IMR-90 (cell line): ENCODE measurements around the gene USPL1.

Experiments used
- MAZ ChIP-seq: IDR thresholded peaks from 2 replicates; pipeline ENCODE4 v1.6.1; 2012; ENCODE audit warnings: low read depth, mild to moderate bottlenecking, low read length, improper control_type of control experiment, moderate library complexity, borderline replicate concordance
- POLR2A ChIP-seq: IDR thresholded peaks from 2 replicates; pipeline ENCODE4 v1.6.1; 2012; ENCODE audit warnings: mild to moderate bottlenecking, low read depth, low read length
- RCOR1 ChIP-seq: IDR thresholded peaks from 2 replicates; pipeline ENCODE4 v1.6.1; 2012; ENCODE audit warnings: mild to moderate bottlenecking, low read length, improper control_type of control experiment; ENCODE audit not compliant: insufficient replicate concordance
- SMC3 ChIP-seq: fragments of 150-350 bp; IDR thresholded peaks from 2 replicates; pipeline ENCODE4 v1.6.1; 2016; ENCODE audit warnings: low read depth, mild to moderate bottlenecking, antibody characterized with exemption, low read length, moderate library complexity
- TF ChIP-seq, protein P1 (sequence below): conservative IDR thresholded peaks from 2 replicates; pipeline ENCODE4 v1.5.1; 2012; ENCODE audit warnings: mild to moderate bottlenecking, low read depth, low read length, improper control_type of control experiment
- TF ChIP-seq, protein P2 (sequence below): fragments of 150-350 bp; IDR thresholded peaks from 2 replicates; pipeline ENCODE4 v1.6.1; 2017; ENCODE audit warnings: mild to moderate bottlenecking, antibody characterized with exemption, low read length, low read depth

DNA sequence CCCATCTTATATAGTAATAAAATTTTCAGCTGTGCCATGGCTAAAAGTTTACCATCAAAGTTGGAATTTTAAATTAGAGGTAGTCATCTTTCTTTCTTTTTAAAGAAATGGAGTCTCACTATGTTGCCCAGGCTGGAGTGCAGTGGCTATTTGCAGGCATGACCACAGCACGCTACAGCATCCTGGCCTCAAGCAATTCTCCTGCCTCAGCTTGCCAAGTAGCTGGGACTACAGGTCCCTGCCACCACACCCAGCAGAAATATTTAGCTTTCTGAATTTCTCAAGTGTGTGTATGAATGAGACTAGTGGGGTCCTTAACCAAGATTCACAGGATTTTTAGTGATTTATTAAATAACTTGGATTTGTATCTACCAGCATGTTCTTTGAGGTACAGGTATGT is 30.5 kb upstream of the USPL1 start:
- TF ChIP-seq POLR2A, result no peak
- TF ChIP-seq SMC3, result no peak
- no peak for TF ChIP-seq RCOR1
- TF ChIP-seq, protein P1, sequence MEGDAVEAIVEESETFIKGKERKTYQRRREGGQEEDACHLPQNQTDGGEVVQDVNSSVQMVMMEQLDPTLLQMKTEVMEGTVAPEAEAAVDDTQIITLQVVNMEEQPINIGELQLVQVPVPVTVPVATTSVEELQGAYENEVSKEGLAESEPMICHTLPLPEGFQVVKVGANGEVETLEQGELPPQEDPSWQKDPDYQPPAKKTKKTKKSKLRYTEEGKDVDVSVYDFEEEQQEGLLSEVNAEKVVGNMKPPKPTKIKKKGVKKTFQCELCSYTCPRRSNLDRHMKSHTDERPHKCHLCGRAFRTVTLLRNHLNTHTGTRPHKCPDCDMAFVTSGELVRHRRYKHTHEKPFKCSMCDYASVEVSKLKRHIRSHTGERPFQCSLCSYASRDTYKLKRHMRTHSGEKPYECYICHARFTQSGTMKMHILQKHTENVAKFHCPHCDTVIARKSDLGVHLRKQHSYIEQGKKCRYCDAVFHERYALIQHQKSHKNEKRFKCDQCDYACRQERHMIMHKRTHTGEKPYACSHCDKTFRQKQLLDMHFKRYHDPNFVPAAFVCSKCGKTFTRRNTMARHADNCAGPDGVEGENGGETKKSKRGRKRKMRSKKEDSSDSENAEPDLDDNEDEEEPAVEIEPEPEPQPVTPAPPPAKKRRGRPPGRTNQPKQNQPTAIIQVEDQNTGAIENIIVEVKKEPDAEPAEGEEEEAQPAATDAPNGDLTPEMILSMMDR, result no peak
- TF ChIP-seq, protein P2, sequence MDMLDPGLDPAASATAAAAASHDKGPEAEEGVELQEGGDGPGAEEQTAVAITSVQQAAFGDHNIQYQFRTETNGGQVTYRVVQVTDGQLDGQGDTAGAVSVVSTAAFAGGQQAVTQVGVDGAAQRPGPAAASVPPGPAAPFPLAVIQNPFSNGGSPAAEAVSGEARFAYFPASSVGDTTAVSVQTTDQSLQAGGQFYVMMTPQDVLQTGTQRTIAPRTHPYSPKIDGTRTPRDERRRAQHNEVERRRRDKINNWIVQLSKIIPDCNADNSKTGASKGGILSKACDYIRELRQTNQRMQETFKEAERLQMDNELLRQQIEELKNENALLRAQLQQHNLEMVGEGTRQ, result no peak
- TF ChIP-seq MAZ, result no peak
